Gastrocnemius medialis (tissue), 4 donors: ENCODE results near the gene ARHGAP35.

ENCODE experiments used
- CTCF ChIP-seq, 5 experiments: fragments of 450-650 bp in 3 of 5; fragments of 200-600 bp in 2 of 5; sonication (generic) in 2 of 5; IDR thresholded peaks in 4 of 5; conservative IDR thresholded peaks in 1 of 5; 1 replicate in 4 of 5; 2 replicates in 1 of 5; pipeline ENCODE4 v1.5.1; 2016 to 2019; ENCODE audit warnings: antibody characterized with exemption in 5 of 5, mild to moderate bottlenecking in 3 of 5, moderate library complexity in 3 of 5
- POLR2A ChIP-seq, 2 donors: fragments of 450-650 bp; IDR thresholded peaks; one replicate each; pipeline ENCODE4 v1.6.1; 2017; ENCODE audit warnings: antibody characterized with exemption in 2 of 2, mild to moderate bottlenecking in 2 of 2, moderate library complexity in 2 of 2

GRCh38 chr19:46872967-46873366 is 12.2 kb downstream of the ARHGAP35 start:
- no peak for TF ChIP-seq CTCF (IDR thresholded peaks at IDR 0.05 in 4 of 5, conservative IDR thresholded peaks at IDR 0.05 in 1 of 5)
- TF ChIP-seq POLR2A (IDR thresholded peaks at IDR 0.05), result no peak
